Ovary (tissue), 9 donors: Measurements from ENCODE around the gene PITPNC1. TPM values are rescaled to one million over a fixed set of nuclear protein-coding genes. Genes with fewer than 3 reads are reported as not detected.

Source experiments
- DNase-seq, 5 donors: peaks; one replicate each; pipeline ENCODE4 v3.0.0-alpha.2; 2019 to 2020
- H3K27ac ChIP-seq, 2 donors: fragments of 200-600 bp; one replicate each; pipeline versions ENCODE4 v1.5.1 to v1.8.0; 2019 to 2022
- H3K27me3 ChIP-seq: fragments of 200-600 bp; one replicate; pipeline ENCODE4 v1.8.0; 2022
- H3K36me3 ChIP-seq: fragments of 200-600 bp; sonication (generic); one replicate; pipeline ENCODE4 v1.5.1; 2019
- H3K4me1 ChIP-seq: one replicate; pipeline ENCODE4 v1.8.1; 2013; ENCODE audit warnings: mild to moderate bottlenecking, moderate library complexity; ENCODE audit not compliant: insufficient read depth
- H3K4me3 ChIP-seq: fragments of 200-600 bp; sonication (generic); one replicate; pipeline ENCODE4 v1.5.1; 2017
- H3K9me3 ChIP-seq, 2 donors: fragments of 200-600 bp in 1 of 2; sonication (generic) in 1 of 2; one replicate each; pipeline versions ENCODE4 v1.5.1 to v1.8.1; 2013 to 2019; ENCODE audit warnings: mild to moderate bottlenecking in 1 of 2, moderate library complexity in 1 of 2
- EP300 ChIP-seq: sonication (generic); formaldehyde crosslinking; IDR thresholded peaks from one replicate; pipeline ENCODE4 v1.6.1; 2017; ENCODE audit warnings: antibody characterized with exemption
- POLR2A ChIP-seq: fragments of 450-650 bp; IDR thresholded peaks from one replicate; pipeline ENCODE4 v1.6.1; 2017; ENCODE audit warnings: antibody characterized with exemption, mild to moderate bottlenecking, moderate library complexity
- WGBS, 3 donors: extraction: QIAGEN DNeasy Blood & Tissue Kit in 1 of 3; methylation state at CpG; one replicate each; pipeline versions ENCODE4 v1.1.5 to v1.1.7; 2013 to 2017; 5-methylcytosine and 5-hydroxymethylcytosine counted together
- intact Hi-C, 4 donors: fragments of 100-400 bp; cut with DNase I; formaldehyde crosslinking; loops; one replicate each; pipeline versions ENCODE4 v1.11.0 to v1.15.1; 2022 to 2023
- polyA plus RNA-seq, 2 donors: library from polyadenylated mRNA; stranded (reverse); fragments of 200-250 nt in 1 of 2; fragments of 350-450 nt in 1 of 2; fragmentation: Illumina TruSeq in 1 of 2; extraction: RNeasy Lipid Tissue Mini Kit (QIAGEN cat#74804) in 1 of 2; gene quantifications; one replicate each; pipeline ENCODE4 v1.2.3, GENCODE V29; 2013 to 2014
- total RNA-seq, 7 donors: library from RNA; depleted of rRNA in 2 of 7; stranded (reverse); fragments of >200 nt in 2 of 7; fragmentation: NEBNext Ultra II Directional in 3 of 7; extraction: Animal tissue kit (Norgen Biotek cat#: 25700) in 3 of 7; gene quantifications; one replicate each; pipeline versions ENCODE4 v1.1.0 to v1.2.4, GENCODE V29; 2016 to 2023
- TF ChIP-seq, protein P1 (sequence below), 3 donors: fragments of 450-650 bp in 2 of 3; fragments of 200-600 bp in 1 of 3; IDR thresholded peaks; one replicate each; pipeline versions ENCODE4 v1.5.1 to v1.8.0; 2016 to 2022; ENCODE audit warnings: antibody characterized with exemption in 3 of 3, mild to moderate bottlenecking in 1 of 3
- donor health status: DM: no; HTN: no; CAD: no; lungs with moderate emphysema.
- donor health status: DM: no; HTN: no; CAD: no.
- donor health status: Bipolar disorder and iron deficiency.
- donor health status: DM: yes; HTN: yes; CAD: no.
- donor health status: DM: no; HTN: no; CAD: no.
- donor health status: DM: yes; HTN: yes; CAD: no.

PITPNC1 gene
- total and polyA plus RNA-seq, 9 donors: 14.9 to 40.9 (median 23.8) TPM

- H3K9me3 ChIP-seq: no peaks in the 10 kb centered on the region
- no peak overlapping the region for H3K27ac ChIP-seq
- H3K36me3 ChIP-seq: no peaks in the 10 kb centered on the region
- H3K4me3 ChIP-seq: no peak overlapping the region
- intact Hi-C loops: no loop called here
- no peaks in the 10 kb centered on the region for H3K4me1 ChIP-seq
- TF ChIP-seq, protein P1, sequence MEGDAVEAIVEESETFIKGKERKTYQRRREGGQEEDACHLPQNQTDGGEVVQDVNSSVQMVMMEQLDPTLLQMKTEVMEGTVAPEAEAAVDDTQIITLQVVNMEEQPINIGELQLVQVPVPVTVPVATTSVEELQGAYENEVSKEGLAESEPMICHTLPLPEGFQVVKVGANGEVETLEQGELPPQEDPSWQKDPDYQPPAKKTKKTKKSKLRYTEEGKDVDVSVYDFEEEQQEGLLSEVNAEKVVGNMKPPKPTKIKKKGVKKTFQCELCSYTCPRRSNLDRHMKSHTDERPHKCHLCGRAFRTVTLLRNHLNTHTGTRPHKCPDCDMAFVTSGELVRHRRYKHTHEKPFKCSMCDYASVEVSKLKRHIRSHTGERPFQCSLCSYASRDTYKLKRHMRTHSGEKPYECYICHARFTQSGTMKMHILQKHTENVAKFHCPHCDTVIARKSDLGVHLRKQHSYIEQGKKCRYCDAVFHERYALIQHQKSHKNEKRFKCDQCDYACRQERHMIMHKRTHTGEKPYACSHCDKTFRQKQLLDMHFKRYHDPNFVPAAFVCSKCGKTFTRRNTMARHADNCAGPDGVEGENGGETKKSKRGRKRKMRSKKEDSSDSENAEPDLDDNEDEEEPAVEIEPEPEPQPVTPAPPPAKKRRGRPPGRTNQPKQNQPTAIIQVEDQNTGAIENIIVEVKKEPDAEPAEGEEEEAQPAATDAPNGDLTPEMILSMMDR (IDR thresholded peaks at IDR 0.05): no peak
- TF ChIP-seq EP300 (no peak), POLR2A (no peak)
- H3K27me3 ChIP-seq: no peaks in the 10 kb centered on the region
- 71 to 74% (median 72%) methylated on average over 4 of the region's 4 CpGs for WGBS, 3 donors
- DNase-seq: no peak
Observed at GRCh38 chr17:67711916-67712315, 334.8 kb downstream of the PITPNC1 start.

DNA sequence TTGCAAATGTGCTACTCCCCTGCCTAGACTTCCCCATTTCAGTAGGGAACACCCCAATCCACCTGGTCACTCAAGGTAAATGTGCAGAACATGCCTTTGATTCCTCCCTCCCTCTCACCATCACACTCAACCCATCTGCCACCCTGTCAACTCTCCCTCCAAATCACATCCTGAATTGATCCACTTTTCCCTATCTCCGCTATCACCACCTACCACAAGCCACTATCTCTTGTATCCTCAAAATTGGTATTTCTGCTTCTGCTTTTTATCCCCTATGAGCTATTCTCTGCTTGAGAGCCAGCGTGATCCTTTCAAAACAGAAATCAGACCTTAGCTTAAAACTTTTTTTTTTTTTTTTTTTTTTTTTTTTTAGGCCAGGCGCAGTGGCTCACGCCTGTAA lies 335.3 kb downstream of the PITPNC1 start:
- no peaks in the 10 kb centered on the region for H3K9me3 ChIP-seq
- no peaks in the 10 kb centered on the region for H3K4me1 ChIP-seq
- no peaks in the 10 kb centered on the region for H3K36me3 ChIP-seq
- no peak overlapping the region for H3K27ac ChIP-seq
- WGBS, 3 donors: 89 to 92% (median 91%) methylated on average over 4 of the region's 4 CpGs
- no peak overlapping the region for H3K4me3 ChIP-seq
- intact Hi-C loops: no loop called here
- TF ChIP-seq POLR2A: no peak
- no peak for TF ChIP-seq EP300
- TF ChIP-seq, protein P1 (IDR thresholded peaks at IDR 0.05): no peak
- no peak for DNase-seq
- no peaks in the 10 kb centered on the region for H3K27me3 ChIP-seq

- H3K27me3 ChIP-seq: no peaks in the 10 kb centered on the region
- intact Hi-C loops: no loop called here
Observed at GRCh38 chr17:67713169-67713568, 336.1 kb downstream of the PITPNC1 start.

GRCh38 chr17:67716405-67716798 lies 339.3 kb downstream of the PITPNC1 start:
- H3K27ac ChIP-seq: no peak overlapping the region
- no peaks in the 10 kb centered on the region for H3K36me3 ChIP-seq
- no peak for DNase-seq
- TF ChIP-seq, protein P1 (IDR thresholded peaks at IDR 0.05): no peak
- TF ChIP-seq POLR2A (no peak), EP300 (no peak)
- 73 to 88% (median 74%) methylated on average over 6 of the region's 6 CpGs for WGBS, 3 donors
- H3K27me3 ChIP-seq: no peaks in the 10 kb centered on the region
- peaks cover 6% of the 10 kb centered on the region for H3K4me1 ChIP-seq
- intact Hi-C loops: no loop called here
- no peaks in the 10 kb centered on the region for H3K9me3 ChIP-seq
- H3K4me3 ChIP-seq: no peak overlapping the region

More at GRCh38 chr17:67713169-67713568, 336.1 kb downstream of the PITPNC1 start:
- Histone ChIP-seq H3K27ac (no peak overlapping the region), H3K36me3 (no peaks in the 10 kb centered on the region), H3K4me1 (no peaks in the 10 kb centered on the region), H3K9me3 (no peaks in the 10 kb centered on the region), H3K4me3 (no peak overlapping the region)
- no peak for DNase-seq
- WGBS, 3 donors: 92 to 95% (median 93%) methylated on average over 3 of the region's 3 CpGs
- TF ChIP-seq POLR2A: no peak
- TF ChIP-seq EP300: no peak
- TF ChIP-seq, protein P1 (IDR thresholded peaks at IDR 0.05): no peak
